GM12874 (cell line): ENCODE measurements around the gene TAS2R50.

Source experiments
- CTCF ChIP-seq: IDR thresholded peaks from 2 replicates; pipeline ENCODE4 v1.5.1; 2011; ENCODE audit warnings: low read depth, mild to moderate bottlenecking, control low read depth, low read length, moderate library complexity; ENCODE audit not compliant: insufficient read depth

Gene TAS2R50

GRCh38 chr12:10968765-10969456 lies 17.8 kb downstream of the TAS2R50 start:
- no peak for TF ChIP-seq CTCF

- TF ChIP-seq CTCF = no peak
Observed at GRCh38 chr12:10967409-10967808, 19.3 kb downstream of the TAS2R50 start.

GRCh38 chr12:10966314-10966713 lies 20.4 kb downstream of the TAS2R50 start:
- TF ChIP-seq CTCF = no peak

- TF ChIP-seq CTCF = no peak
Observed at GRCh38 chr12:10965476-10965875, 21.2 kb downstream of the TAS2R50 start.

GRCh38 chr12:10960211-10960610 lies 26.5 kb downstream of the TAS2R50 start:
- no peak for TF ChIP-seq CTCF

- no peak for TF ChIP-seq CTCF
Observed at GRCh38 chr12:10959804-10960203, 26.9 kb downstream of the TAS2R50 start.

- TF ChIP-seq CTCF = no peak
Observed at GRCh38 chr12:10957741-10958140, 29.0 kb downstream of the TAS2R50 start.
